Esophagus squamous epithelium (tissue), 4 donors: ENCODE data around the gene SLC46A3.

ENCODE experiments used
- CTCF ChIP-seq, 6 experiments: fragments of 450-650 bp in 4 of 6; fragments of 200-600 bp in 2 of 6; sonication (generic) in 2 of 6; IDR thresholded peaks; one replicate each; pipeline ENCODE4 v1.5.1; 2016 to 2019; ENCODE audit warnings: antibody characterized with exemption in 6 of 6, mild to moderate bottlenecking in 4 of 6, moderate library complexity in 4 of 6
- POLR2A ChIP-seq, 4 donors: fragments of 450-650 bp; IDR thresholded peaks; one replicate each; pipeline ENCODE4 v1.6.1; 2017; ENCODE audit warnings: antibody characterized with exemption in 4 of 4, mild to moderate bottlenecking in 4 of 4, moderate library complexity in 3 of 4

DNA sequence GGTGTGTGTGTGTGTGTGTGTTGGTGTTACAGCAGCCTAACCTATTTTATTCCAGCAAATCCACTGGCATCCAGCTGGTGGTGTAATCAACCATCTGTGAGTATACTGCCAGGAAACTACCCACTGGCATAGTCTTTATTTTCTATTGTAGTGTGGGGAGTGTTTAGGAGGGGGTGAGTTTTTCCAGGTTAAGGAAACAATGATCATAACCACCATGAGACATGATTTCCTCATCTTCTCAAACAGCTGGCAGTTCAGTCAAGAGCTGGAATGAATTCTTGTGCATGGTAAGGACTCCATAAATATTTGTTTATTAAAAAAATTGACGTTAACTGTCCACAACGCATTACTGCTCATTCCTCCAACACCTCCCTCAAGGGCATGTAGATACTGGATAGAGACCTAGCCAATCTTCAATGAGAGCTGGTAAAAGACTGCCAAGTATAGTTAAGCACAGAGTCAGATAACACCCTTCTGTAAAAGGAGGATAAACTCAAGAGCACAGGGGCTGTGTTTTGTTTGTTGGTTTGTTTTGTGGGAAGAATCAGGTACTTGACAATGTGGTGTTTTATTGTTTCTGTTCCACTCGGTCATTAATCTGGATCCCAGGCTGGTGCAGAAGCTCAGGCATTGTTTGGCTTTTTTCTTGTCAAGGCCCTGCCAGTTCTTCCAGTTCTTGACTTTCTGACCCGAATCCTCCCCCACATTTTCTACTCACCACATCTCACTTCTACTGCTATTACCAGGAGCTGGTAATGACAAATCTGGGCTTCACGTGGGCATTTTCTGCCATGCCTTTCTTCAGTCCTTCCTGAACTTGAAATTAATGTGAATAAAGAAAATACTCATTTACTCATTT, 31.6 kb upstream of the SLC46A3 start:
- TF ChIP-seq CTCF (IDR thresholded peaks at IDR 0.05) (no peak), POLR2A (IDR thresholded peaks at IDR 0.05) (no peak)
